ENCODE measurements around the gene CREB3L4. TPM values are rescaled to one million over a fixed set of nuclear protein-coding genes. Genes with fewer than 3 reads are reported as not detected.

CREB3L4 gene
- total RNA-seq, 1 experiment from 2014 or later = 14.7 TPM

DNA sequence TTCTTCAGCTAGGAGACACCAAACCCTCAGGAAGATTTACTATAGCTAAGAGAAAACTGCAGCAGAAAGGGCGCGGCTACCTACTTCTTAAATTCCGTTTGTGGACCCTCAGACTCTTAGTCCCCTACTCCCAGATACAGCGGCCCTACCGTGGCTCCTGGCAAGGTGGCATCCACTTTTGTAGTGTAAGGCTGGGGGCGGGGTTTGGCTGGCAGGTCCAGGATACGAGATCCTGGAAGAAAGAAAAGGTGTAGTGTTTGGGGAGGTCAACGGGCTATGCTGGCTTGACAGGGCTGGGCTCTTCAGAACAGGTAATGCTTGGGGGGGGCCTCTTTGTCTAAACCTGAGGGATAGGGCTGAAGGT, 280 bp downstream of the CREB3L4 start:
- H3K36me3 Mint-ChIP-seq (ENCODE audit: insufficient read depth, unreplicated experiment) = peaks cover 24% of the 10 kb centered on the region

GRCh38 chr1:153968408-153968807, 706 bp downstream of the CREB3L4 start:
- H3K4me1 Mint-ChIP-seq (ENCODE audit: insufficient read depth, unreplicated experiment) = peaks cover 37% of the 10 kb centered on the region
- TF ChIP-seq, protein P1, sequence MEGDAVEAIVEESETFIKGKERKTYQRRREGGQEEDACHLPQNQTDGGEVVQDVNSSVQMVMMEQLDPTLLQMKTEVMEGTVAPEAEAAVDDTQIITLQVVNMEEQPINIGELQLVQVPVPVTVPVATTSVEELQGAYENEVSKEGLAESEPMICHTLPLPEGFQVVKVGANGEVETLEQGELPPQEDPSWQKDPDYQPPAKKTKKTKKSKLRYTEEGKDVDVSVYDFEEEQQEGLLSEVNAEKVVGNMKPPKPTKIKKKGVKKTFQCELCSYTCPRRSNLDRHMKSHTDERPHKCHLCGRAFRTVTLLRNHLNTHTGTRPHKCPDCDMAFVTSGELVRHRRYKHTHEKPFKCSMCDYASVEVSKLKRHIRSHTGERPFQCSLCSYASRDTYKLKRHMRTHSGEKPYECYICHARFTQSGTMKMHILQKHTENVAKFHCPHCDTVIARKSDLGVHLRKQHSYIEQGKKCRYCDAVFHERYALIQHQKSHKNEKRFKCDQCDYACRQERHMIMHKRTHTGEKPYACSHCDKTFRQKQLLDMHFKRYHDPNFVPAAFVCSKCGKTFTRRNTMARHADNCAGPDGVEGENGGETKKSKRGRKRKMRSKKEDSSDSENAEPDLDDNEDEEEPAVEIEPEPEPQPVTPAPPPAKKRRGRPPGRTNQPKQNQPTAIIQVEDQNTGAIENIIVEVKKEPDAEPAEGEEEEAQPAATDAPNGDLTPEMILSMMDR (IDR thresholded peaks at IDR 0.05; ENCODE audit: unreplicated experiment) = no peak
- no TSS peak for BruUV-seq (replicated peaks)
- intact Hi-C loops (cut with micrococcal nuclease) = no loop called here
- DNase-seq (ENCODE audit: unreplicated experiment) = no peak
- H3K36me3 Mint-ChIP-seq (ENCODE audit: insufficient read depth, unreplicated experiment) = peaks cover 28% of the 10 kb centered on the region
- ChIA-PET POLR2A (interaction anchor here (0.6 to 16.6 kb wide), 18 partner anchors 9 to 1161 kb away, joined by 3 to 647 read pairs (median 10); partner anchors contain the start of genes CRTC2, DENND4B, GATAD2B and JTB), CTCF (interaction anchor here (0.5 to 5.2 kb wide), 13 partner anchors 9 to 457 kb away, joined by 3 to 45 read pairs (median 5); partner anchors contain the start of genes GATAD2B, JTB and RAB13)
- peak overlapping the region; percentile 94 for H3K27ac Mint-ChIP-seq (ENCODE audit: low read depth, unreplicated experiment)
- no peaks in the 10 kb centered on the region for H3K9me3 Mint-ChIP-seq (ENCODE audit: unreplicated experiment)
- peak overlapping the region; percentile 95 for H3K4me3 Mint-ChIP-seq (ENCODE audit: unreplicated experiment)
- H3K27me3 Mint-ChIP-seq (ENCODE audit: insufficient read depth, unreplicated experiment) = no peaks in the 10 kb centered on the region

More for the DNA sequence above, 280 bp downstream of the CREB3L4 start:
- Mint-ChIP-seq H3K4me3 (ENCODE audit: unreplicated experiment) (peak overlapping the region; percentile 95), H3K27ac (ENCODE audit: low read depth, unreplicated experiment) (peak overlapping the region; percentile 94), H3K9me3 (ENCODE audit: unreplicated experiment) (no peaks in the 10 kb centered on the region), H3K4me1 (ENCODE audit: insufficient read depth, unreplicated experiment) (peaks cover 40% of the 10 kb centered on the region), H3K27me3 (ENCODE audit: insufficient read depth, unreplicated experiment) (no peaks in the 10 kb centered on the region)
- ChIA-PET CTCF (interaction anchor here (0.6 to 5.2 kb wide), 15 partner anchors 9 to 1083 kb away, joined by 3 to 45 read pairs (median 5); partner anchors contain the start of genes ADAM15, GATAD2B, JTB and RAB13), POLR2A (interaction anchor here (0.6 to 16.6 kb wide), 40 partner anchors 9 to 1162 kb away, joined by 3 to 647 read pairs (median 4); partner anchors contain the start of genes CRTC2, DENND4B, GATAD2B and INTS3)
- intact Hi-C loops (cut with micrococcal nuclease) = loop anchor here (1.0 to 2.0 kb wide), 2 partner anchors 18 to 45 kb away; partner anchors contain the start of genes GATAD2B and RAB13
- BruUV-seq (replicated peaks) = no TSS peak
- TF ChIP-seq, protein P1 (IDR thresholded peaks at IDR 0.05; ENCODE audit: unreplicated experiment) = no peak
- no peak for DNase-seq (ENCODE audit: unreplicated experiment)

DNA sequence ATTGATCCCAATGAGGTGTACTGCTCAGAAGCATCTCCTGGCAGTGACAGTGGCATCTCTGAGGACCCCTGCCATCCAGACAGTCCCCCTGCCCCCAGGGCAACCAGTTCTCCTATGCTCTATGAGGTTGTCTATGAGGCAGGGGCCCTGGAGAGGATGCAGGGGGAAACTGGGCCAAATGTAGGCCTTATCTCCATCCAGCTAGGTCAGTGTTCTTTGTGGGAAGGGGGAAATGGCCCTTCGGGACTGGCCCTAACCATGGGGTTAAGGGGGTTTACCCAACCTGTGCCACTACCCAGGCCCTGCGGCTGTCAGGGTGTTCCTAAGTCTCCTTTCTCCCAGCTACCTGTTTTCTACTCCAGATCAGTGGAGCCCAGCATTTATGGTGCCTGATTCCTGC, 1.3 kb downstream of the CREB3L4 start:
- DNase-seq (ENCODE audit: unreplicated experiment) = no peak
- H3K4me1 Mint-ChIP-seq (ENCODE audit: insufficient read depth, unreplicated experiment) = peaks cover 33% of the 10 kb centered on the region
- no peaks in the 10 kb centered on the region for H3K9me3 Mint-ChIP-seq (ENCODE audit: unreplicated experiment)
- POLR2A ChIA-PET = interaction anchor here (4.2 to 16.6 kb wide), 5 partner anchors 8 to 187 kb away, joined by 37 to 647 read pairs (median 358); partner anchors contain the start of genes CRTC2, DENND4B, GATAD2B and JTB
- intact Hi-C loops (cut with micrococcal nuclease) = no loop called here
- TF ChIP-seq, protein P1 (IDR thresholded peaks at IDR 0.05; ENCODE audit: unreplicated experiment) = no peak
- peak overlapping the region; percentile 95 for H3K4me3 Mint-ChIP-seq (ENCODE audit: unreplicated experiment)
- peak overlapping the region; percentile 94 for H3K27ac Mint-ChIP-seq (ENCODE audit: low read depth, unreplicated experiment)
- CTCF ChIA-PET = interaction anchor here (0.5 to 5.2 kb wide), 8 partner anchors 8 to 457 kb away, joined by 3 to 45 read pairs (median 6); partner anchors contain the start of genes JTB and RAB13
- H3K36me3 Mint-ChIP-seq (ENCODE audit: insufficient read depth, unreplicated experiment) = peaks cover 30% of the 10 kb centered on the region
- no TSS peak for BruUV-seq (replicated peaks)
- no peaks in the 10 kb centered on the region for H3K27me3 Mint-ChIP-seq (ENCODE audit: insufficient read depth, unreplicated experiment)

DNA sequence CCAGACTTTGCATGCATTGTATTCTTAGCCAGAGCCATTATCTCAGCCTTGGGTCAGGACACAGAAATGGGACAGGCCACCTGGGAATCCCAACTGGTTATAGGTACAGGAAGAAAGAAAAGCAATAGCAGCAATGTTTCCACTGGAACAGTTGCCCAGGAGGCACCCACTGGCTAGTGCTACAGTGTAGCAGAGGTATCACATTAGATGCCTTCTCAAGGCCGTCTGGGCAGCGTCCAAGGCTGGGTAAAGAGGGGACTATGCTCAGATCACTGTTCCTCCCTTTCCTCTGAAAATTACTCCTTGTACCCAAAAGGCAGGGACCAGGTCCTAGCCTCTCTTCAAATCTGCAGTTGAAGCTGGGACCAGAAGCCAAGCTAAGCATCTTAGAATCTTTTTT, 2.6 kb downstream of the CREB3L4 start:
- H3K9me3 Mint-ChIP-seq (ENCODE audit: unreplicated experiment) = no peaks in the 10 kb centered on the region
- CTCF ChIA-PET = interaction anchor here (0.6 to 5.2 kb wide), 3 partner anchors 8 to 358 kb away, joined by 3 to 45 read pairs (median 4); partner anchors contain the start of genes RAB13 and S100A16
- no peak for DNase-seq (ENCODE audit: unreplicated experiment)
- peaks cover 44% of the 10 kb centered on the region for H3K36me3 Mint-ChIP-seq (ENCODE audit: insufficient read depth, unreplicated experiment)
- no peak overlapping the region for H3K27ac Mint-ChIP-seq (ENCODE audit: low read depth, unreplicated experiment)
- BruUV-seq (replicated peaks) = no TSS peak
- POLR2A ChIA-PET = interaction anchor here (0.6 kb wide), 1 partner anchor 10 kb away, joined by 3 read pairs; no protein-coding TSS in a partner anchor
- TF ChIP-seq, protein P1 (IDR thresholded peaks at IDR 0.05; ENCODE audit: unreplicated experiment) = no peak
- H3K27me3 Mint-ChIP-seq (ENCODE audit: insufficient read depth, unreplicated experiment) = no peaks in the 10 kb centered on the region
- intact Hi-C loops (cut with micrococcal nuclease) = no loop called here
- H3K4me3 Mint-ChIP-seq (ENCODE audit: unreplicated experiment) = no peak overlapping the region
- peaks cover 27% of the 10 kb centered on the region for H3K4me1 Mint-ChIP-seq (ENCODE audit: insufficient read depth, unreplicated experiment)
